HFFc6 (cell line): ENCODE measurements around the gene NAV3. TPM values are rescaled to one million over a fixed set of nuclear protein-coding genes. Genes with fewer than 3 reads are reported as not detected.

Experiments used
- DNase-seq: peaks from one replicate; pipeline ENCODE4 v3.0.0-alpha.2; 2018
- H3K27ac Mint-ChIP-seq: 2 replicates; pipeline ENCODE4 v1.8.0; 2020; ENCODE audit warnings: mild to moderate bottlenecking, mixed read lengths
- H3K27me3 Mint-ChIP-seq: 2 replicates; pipeline ENCODE4 v1.8.0; 2021; ENCODE audit warnings: mild to moderate bottlenecking, moderate library complexity, mixed read lengths; ENCODE audit not compliant: insufficient read depth
- H3K36me3 Mint-ChIP-seq: 2 replicates; pipeline ENCODE4 v1.8.0; 2021; ENCODE audit warnings: low read depth, mixed read lengths
- H3K4me1 Mint-ChIP-seq: 2 replicates; pipeline ENCODE4 v1.8.0; 2020; ENCODE audit warnings: low read depth, mixed read lengths
- H3K4me3 Mint-ChIP-seq: 2 replicates; pipeline ENCODE4 v1.8.0; 2020; ENCODE audit warnings: mild to moderate bottlenecking, moderate library complexity, mixed read lengths
- H3K9me3 Mint-ChIP-seq: 2 replicates; pipeline ENCODE4 v1.8.0; 2020; ENCODE audit warnings: mild to moderate bottlenecking, mixed read lengths
- CTCF ChIP-seq: fragments of 200-600 bp; sonication (generic); IDR thresholded peaks from 2 replicates; pipeline ENCODE4 v1.5.0; 2021; ENCODE audit warnings: antibody characterized with exemption, mild to moderate bottlenecking
- total RNA-seq, 6 experiments: library from RNA; stranded (reverse); fragmentation: NEBNext Ultra II Directional; extraction: Animal tissue kit (Norgen Biotek cat#: 25700); gene quantifications; 2 replicates in 1 of 6; 3 replicates in 5 of 6; pipeline ENCODE4 v1.2.3, GENCODE V29; 2021

The NAV3 gene
- total RNA-seq, 6 experiments from 2014 or later: 86.7 to 142 (median 107) TPM

DNA sequence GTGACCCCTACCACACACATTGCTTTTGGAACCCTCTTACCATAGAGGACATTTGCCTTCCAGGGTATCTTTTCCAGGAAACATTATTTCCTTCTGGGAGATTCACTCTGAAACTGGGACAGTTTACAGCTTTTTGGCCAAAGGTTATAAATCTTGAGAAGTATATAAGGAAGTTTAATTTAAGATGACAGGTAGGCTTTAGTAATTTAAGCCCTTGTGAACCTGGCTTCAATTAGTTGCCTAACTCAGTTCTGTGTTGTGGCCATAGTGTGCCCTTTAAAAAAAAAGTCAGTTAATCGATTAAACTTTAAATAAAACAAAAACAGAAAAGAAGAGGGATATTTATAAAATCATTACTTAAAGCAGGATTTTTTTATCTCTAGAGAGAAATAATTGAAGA is 142.9 kb downstream of the NAV3 start:
- H3K9me3 Mint-ChIP-seq: no peaks in the 10 kb centered on the region

GRCh38 chr12:77974645-77975044 is 144.0 kb downstream of the NAV3 start:
- Mint-ChIP-seq H3K27ac (no peak overlapping the region), H3K9me3 (no peaks in the 10 kb centered on the region), H3K36me3 (peaks cover 63% of the 10 kb centered on the region), H3K4me1 (peaks cover 33% of the 10 kb centered on the region), H3K27me3 (no peaks in the 10 kb centered on the region), H3K4me3 (no peak overlapping the region)
- no peak for DNase-seq
- TF ChIP-seq CTCF: no peak

More for the DNA sequence above, 142.9 kb downstream of the NAV3 start:
- peaks cover 68% of the 10 kb centered on the region for H3K36me3 Mint-ChIP-seq
- no peak for DNase-seq
- peak overlapping the region; percentile 57 for H3K27ac Mint-ChIP-seq
- no peak for TF ChIP-seq CTCF
- H3K4me3 Mint-ChIP-seq: peak overlapping the region; percentile 22; the same call in 1 of the 2 replicates
- peaks cover 35% of the 10 kb centered on the region for H3K4me1 Mint-ChIP-seq
- no peaks in the 10 kb centered on the region for H3K27me3 Mint-ChIP-seq

GRCh38 chr12:77979597-77980250 is 149.0 kb downstream of the NAV3 start:
- no peak for DNase-seq
- no peaks in the 10 kb centered on the region for H3K27me3 Mint-ChIP-seq
- H3K4me1 Mint-ChIP-seq: peaks cover 26% of the 10 kb centered on the region
- H3K36me3 Mint-ChIP-seq: peaks cover 53% of the 10 kb centered on the region
- H3K4me3 Mint-ChIP-seq: no peak overlapping the region
- peak overlapping the region; percentile 3; the same call in 1 of the 2 replicates for H3K27ac Mint-ChIP-seq
- H3K9me3 Mint-ChIP-seq: no peaks in the 10 kb centered on the region
- TF ChIP-seq CTCF: no peak

DNA sequence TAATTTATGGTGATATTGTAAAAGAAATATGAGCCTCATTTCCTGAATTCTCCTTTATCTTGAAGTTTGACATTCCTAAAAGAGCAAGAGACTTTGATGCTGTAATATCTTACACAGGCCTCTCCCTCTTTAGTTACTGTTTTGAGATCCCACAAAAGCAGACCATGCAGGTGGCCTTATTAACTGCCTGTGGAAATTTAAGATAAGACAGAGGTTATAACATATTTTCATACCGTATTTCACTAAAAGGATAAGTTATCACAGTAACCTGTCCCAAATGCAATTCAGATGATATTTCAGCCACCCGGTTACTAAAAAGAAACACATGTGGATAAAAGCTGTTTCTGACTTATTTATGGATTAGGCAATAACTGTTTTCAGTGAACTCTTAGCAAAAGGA is 150.1 kb downstream of the NAV3 start:
- DNase-seq: no peak
- H3K9me3 Mint-ChIP-seq: no peaks in the 10 kb centered on the region
- no peaks in the 10 kb centered on the region for H3K27me3 Mint-ChIP-seq
- peak overlapping the region; percentile 18; the same call in 1 of the 2 replicates for H3K27ac Mint-ChIP-seq
- TF ChIP-seq CTCF: no peak
- peaks cover 53% of the 10 kb centered on the region for H3K36me3 Mint-ChIP-seq
- peak overlapping the region; percentile 4; the same call in 1 of the 2 replicates for H3K4me3 Mint-ChIP-seq
- H3K4me1 Mint-ChIP-seq: peaks cover 27% of the 10 kb centered on the region

GRCh38 chr12:77983859-77984258 is 153.2 kb downstream of the NAV3 start:
- no peak overlapping the region for H3K27ac Mint-ChIP-seq
- H3K27me3 Mint-ChIP-seq: no peaks in the 10 kb centered on the region
- peaks cover 30% of the 10 kb centered on the region for H3K4me1 Mint-ChIP-seq
- no peaks in the 10 kb centered on the region for H3K9me3 Mint-ChIP-seq
- no peak for DNase-seq
- TF ChIP-seq CTCF: no peak
- no peak overlapping the region for H3K4me3 Mint-ChIP-seq
- H3K36me3 Mint-ChIP-seq: peaks cover 62% of the 10 kb centered on the region
